HCT116 (cell line): ENCODE data around the gene MARCHF6. TPM values are rescaled to one million over a fixed set of nuclear protein-coding genes. Genes with fewer than 3 reads are reported as not detected.

Experiments
- total RNA-seq: library from RNA; stranded (reverse); gene quantifications from one replicate; pipeline ENCODE4 v1.2.1, GENCODE V29; 2021; ENCODE audit not compliant: unreplicated experiment

MARCHF6 gene
- total RNA-seq, 1 experiment from 2014 or later = 144 TPM

Other genes starting within 250 kb of the MARCHF6 start
- gene ATPSCKMT, start 103.8 kb upstream of the MARCHF6 start, total RNA-seq = 19.0 TPM
- 489 TPM for gene CCT5, start 103.4 kb upstream of the MARCHF6 start, total RNA-seq
- 51.0 TPM for gene CMBL, start 45.8 kb upstream of the MARCHF6 start, total RNA-seq
- 0.66 TPM for gene ROPN1L, start 88.2 kb downstream of the MARCHF6 start, total RNA-seq
- 10.9 TPM for gene ANKRD33B, start 210.4 kb downstream of the MARCHF6 start, total RNA-seq